Activated CD8-positive, alpha-beta memory T cell treated with anti-CD3 and anti-CD28 coated beads for 4 hours (primary cell): ENCODE measurements around the gene GOLM1.
"Not testable (repeated sequence)": the region's sequence is repeated elsewhere in the genome, so short reads cannot be mapped to it uniquely, and the experiment has no call there.

Experiments
- DNase-seq, 2 donors: peaks; one replicate each; pipeline ENCODE4 v3.0.0-alpha.2; 2020; ENCODE audit warnings: low read depth in 2 of 2

Gene GOLM1

GRCh38 chr9:86098824-86099700 is at the start of gene GOLM1:
GOLM1 (minus strand) TSS chr9:86099558; CDS start chr9:86079320, 20,238 bp downstream.
- no peak for DNase-seq

GRCh38 chr9:86146671-86147070 is 47.3 kb upstream of the GOLM1 start:
- not testable (repeated sequence) for DNase-seq

GRCh38 chr9:86145960-86146359 is 46.6 kb upstream of the GOLM1 start:
- not testable (repeated sequence) for DNase-seq

- no peak for DNase-seq
Observed at GRCh38 chr9:86142973-86143372, 43.6 kb upstream of the GOLM1 start.

- DNase-seq: no peak
Observed at GRCh38 chr9:86141843-86142242, 42.5 kb upstream of the GOLM1 start.

GRCh38 chr9:86135371-86135770 is 36.0 kb upstream of the GOLM1 start:
- DNase-seq: no peak

- DNase-seq: no peak
Observed at GRCh38 chr9:86134361-86134760, 35.0 kb upstream of the GOLM1 start.

GRCh38 chr9:86128235-86128822 is 29.0 kb upstream of the GOLM1 start:
- DNase-seq: no peak

GRCh38 chr9:86126998-86127972 is 27.9 kb upstream of the GOLM1 start:
- no peak for DNase-seq

GRCh38 chr9:86122311-86122710 is 23.0 kb upstream of the GOLM1 start:
- no peak for DNase-seq

- DNase-seq: no peak
Observed at GRCh38 chr9:86119457-86119856, 20.1 kb upstream of the GOLM1 start.

GRCh38 chr9:86116425-86116824 is 17.1 kb upstream of the GOLM1 start:
- no peak for DNase-seq

GRCh38 chr9:86115886-86116285 is 16.5 kb upstream of the GOLM1 start:
- DNase-seq: no peak

- DNase-seq: no peak
Observed at GRCh38 chr9:86112057-86112456, 12.7 kb upstream of the GOLM1 start.

GRCh38 chr9:86102626-86103025 is 3.3 kb upstream of the GOLM1 start:
- no peak for DNase-seq

- DNase-seq: no peak
Observed at GRCh38 chr9:86099701-86100364, 475 bp upstream of the GOLM1 start.

- no peak for DNase-seq
Observed at GRCh38 chr9:86097510-86098224, 1.7 kb downstream of the GOLM1 start.

GRCh38 chr9:86096386-86096785 is 3.0 kb downstream of the GOLM1 start:
- no peak for DNase-seq

- DNase-seq: no peak
Observed at GRCh38 chr9:86093788-86094555, 5.4 kb downstream of the GOLM1 start.

GRCh38 chr9:86091477-86091876 is 7.9 kb downstream of the GOLM1 start:
- no peak for DNase-seq
